ENCODE data around the gene ZNF724.
"Not testable (repeated sequence)": the region's sequence is repeated elsewhere in the genome, so short reads cannot be mapped to it uniquely, and the experiment has no call there.

Gene ZNF724

DNA sequence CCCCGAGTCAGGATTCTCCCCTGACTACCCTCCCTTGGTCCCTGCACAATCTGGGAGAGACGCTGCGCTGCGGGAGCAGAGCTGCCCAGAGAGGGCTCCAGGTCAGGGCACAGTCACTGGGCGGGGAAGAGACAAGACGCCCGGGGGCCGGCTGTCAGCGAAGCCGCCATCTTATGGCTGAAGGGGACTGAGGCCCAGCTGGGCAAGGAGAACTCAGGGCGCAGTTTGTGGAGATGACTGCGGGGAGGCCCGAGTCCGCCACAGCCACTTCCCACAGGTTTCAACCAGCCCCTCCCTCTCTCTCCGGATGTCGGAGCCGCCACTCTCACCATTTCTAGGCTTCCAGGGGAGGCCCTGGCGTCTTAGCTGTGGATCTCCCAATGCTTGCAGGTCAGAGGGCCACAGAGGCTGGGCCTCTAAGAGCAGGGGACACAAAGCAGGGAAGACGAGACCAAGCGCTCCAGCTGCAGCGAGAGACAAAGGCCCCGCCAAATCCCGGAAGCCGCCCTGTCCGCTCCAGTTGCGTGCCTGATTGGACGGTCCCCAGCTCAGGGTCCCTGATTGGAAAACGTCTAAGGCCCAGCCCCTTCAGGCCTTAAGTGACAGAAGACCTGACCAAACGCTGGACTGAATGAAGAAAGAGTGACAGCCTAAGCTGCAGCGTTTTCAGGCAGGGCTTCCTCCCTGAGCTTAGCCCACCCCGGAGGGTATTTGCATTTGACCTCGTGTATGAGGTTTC lies at the start of gene ZNF724:
TSS of gene ZNF724 (minus strand) at position 484 of the 739 bp plus-strand sequence. CDS start at position 332, 152 bp downstream.
- Histone ChIP-seq H3K27ac (ENCODE audit: low read depth, low read length) (peak within 1 kb of the TSS; percentile 87), H3K27me3 (ENCODE audit: control insufficient read depth, insufficient read depth, low read length) (no peaks in the 10 kb centered on the region), H3K4me3 (ENCODE audit: low read depth, low read length) (peak within 1 kb of the TSS; percentile 91), H3K4me1 (ENCODE audit: control insufficient read depth, insufficient read depth, low read length) (no peaks in the 10 kb centered on the region; the same call in 1 of the 2 replicates), H3K9ac (ENCODE audit: low read length) (peak within 1 kb of the TSS; percentile 98), H3K9me3 (ENCODE audit: control insufficient read depth, insufficient read depth, low read depth, low read length) (peaks cover 12% of the 10 kb centered on the region; the same call in 1 of the 2 replicates), H3K36me3 (ENCODE audit: control insufficient read depth, insufficient read depth, low read length) (peaks cover 38% of the 10 kb centered on the region)

DNA sequence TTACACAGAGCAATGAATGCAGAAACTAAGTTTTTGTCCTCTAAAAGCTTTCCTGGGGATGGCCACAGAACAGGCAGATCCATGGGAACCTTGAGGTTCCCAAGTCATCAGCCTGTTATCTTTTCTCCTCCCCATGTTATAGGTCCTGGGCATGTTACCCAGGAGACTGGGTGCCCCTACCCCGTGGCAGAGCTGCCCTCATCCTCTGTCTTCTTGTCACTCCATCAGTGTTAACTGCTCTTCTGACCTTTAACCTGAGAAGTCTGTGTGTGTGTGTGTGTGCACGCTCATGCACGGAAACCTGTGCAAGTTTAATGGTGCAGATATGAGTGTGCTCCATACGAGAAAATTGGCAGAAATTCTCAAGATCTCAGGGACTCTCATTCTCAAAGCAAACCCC lies 43.9 kb upstream of the ZNF724 start:
- H3K4me3 ChIP-seq (ENCODE audit: low read depth, low read length): no peak overlapping the region
- H3K36me3 ChIP-seq (ENCODE audit: control insufficient read depth, insufficient read depth, low read length): no peaks in the 10 kb centered on the region
- H3K9ac ChIP-seq (ENCODE audit: low read length): no peak overlapping the region
- no peak overlapping the region for H3K27ac ChIP-seq (ENCODE audit: low read depth, low read length)
- H3K9me3 ChIP-seq (ENCODE audit: control insufficient read depth, insufficient read depth, low read depth, low read length): peaks cover 25% of the 10 kb centered on the region; the same call in 1 of the 2 replicates
- H3K4me1 ChIP-seq (ENCODE audit: control insufficient read depth, insufficient read depth, low read length): no peaks in the 10 kb centered on the region
- H3K27me3 ChIP-seq (ENCODE audit: control insufficient read depth, insufficient read depth, low read length): no peaks in the 10 kb centered on the region

GRCh38 chr19:23289966-23290365 lies 39.8 kb upstream of the ZNF724 start:
- peaks cover 35% of the 10 kb centered on the region for H3K9me3 ChIP-seq (ENCODE audit: control insufficient read depth, insufficient read depth, low read depth, low read length)
- not testable (repeated sequence) for H3K4me1 ChIP-seq (ENCODE audit: control insufficient read depth, insufficient read depth, low read length)

DNA sequence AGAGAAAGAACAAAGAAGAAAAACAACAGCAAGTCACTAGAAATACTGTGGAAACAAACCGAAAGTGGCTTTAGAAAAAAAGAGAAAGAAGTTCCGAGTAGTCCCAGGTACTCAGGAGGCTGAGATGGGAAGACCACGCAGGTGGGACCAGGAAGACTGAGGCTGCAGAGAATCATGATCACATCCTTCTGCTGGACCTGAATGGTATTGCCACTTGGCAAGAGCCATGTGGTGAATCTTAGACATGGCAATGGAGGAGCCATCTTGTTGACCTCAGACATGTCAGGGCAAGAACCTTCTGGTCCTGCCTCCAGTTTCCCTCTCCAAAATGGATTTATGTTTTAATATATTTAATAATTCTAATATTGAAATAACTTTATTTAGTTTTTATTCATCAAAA lies 37.4 kb upstream of the ZNF724 start:
- Histone ChIP-seq H3K9me3 (ENCODE audit: control insufficient read depth, insufficient read depth, low read depth, low read length) (peaks cover 23% of the 10 kb centered on the region), H3K4me1 (ENCODE audit: control insufficient read depth, insufficient read depth, low read length) (no peaks in the 10 kb centered on the region), H3K27ac (ENCODE audit: low read depth, low read length) (no peak overlapping the region), H3K27me3 (ENCODE audit: control insufficient read depth, insufficient read depth, low read length) (no peaks in the 10 kb centered on the region), H3K4me3 (ENCODE audit: low read depth, low read length) (no peak overlapping the region), H3K9ac (ENCODE audit: low read length) (no peak overlapping the region), H3K36me3 (ENCODE audit: control insufficient read depth, insufficient read depth, low read length) (no peaks in the 10 kb centered on the region)

More at GRCh38 chr19:23289966-23290365, 39.8 kb upstream of the ZNF724 start:
- H3K4me3 ChIP-seq (ENCODE audit: low read depth, low read length); H3K27me3 ChIP-seq (ENCODE audit: control insufficient read depth, insufficient read depth, low read length); H3K36me3 ChIP-seq (ENCODE audit: control insufficient read depth, insufficient read depth, low read length); H3K27ac ChIP-seq (ENCODE audit: low read depth, low read length); H3K9ac ChIP-seq (ENCODE audit: low read length): not testable (repeated sequence)

GRCh38 chr19:23286477-23286876 lies 36.3 kb upstream of the ZNF724 start:
- H3K9ac ChIP-seq (ENCODE audit: low read length): no peak overlapping the region
- H3K27me3 ChIP-seq (ENCODE audit: control insufficient read depth, insufficient read depth, low read length): no peaks in the 10 kb centered on the region
- H3K4me1 ChIP-seq (ENCODE audit: control insufficient read depth, insufficient read depth, low read length): no peaks in the 10 kb centered on the region
- peaks cover 23% of the 10 kb centered on the region for H3K9me3 ChIP-seq (ENCODE audit: control insufficient read depth, insufficient read depth, low read depth, low read length)
- no peak overlapping the region for H3K4me3 ChIP-seq (ENCODE audit: low read depth, low read length)
- H3K36me3 ChIP-seq (ENCODE audit: control insufficient read depth, insufficient read depth, low read length): no peaks in the 10 kb centered on the region
- no peak overlapping the region for H3K27ac ChIP-seq (ENCODE audit: low read depth, low read length)

- no peaks in the 10 kb centered on the region for H3K4me1 ChIP-seq (ENCODE audit: control insufficient read depth, insufficient read depth, low read length)
- H3K4me3 ChIP-seq (ENCODE audit: low read depth, low read length): no peak overlapping the region
- no peak overlapping the region for H3K9ac ChIP-seq (ENCODE audit: low read length)
- no peaks in the 10 kb centered on the region for H3K27me3 ChIP-seq (ENCODE audit: control insufficient read depth, insufficient read depth, low read length)
- H3K9me3 ChIP-seq (ENCODE audit: control insufficient read depth, insufficient read depth, low read depth, low read length): peaks cover 23% of the 10 kb centered on the region
- H3K36me3 ChIP-seq (ENCODE audit: control insufficient read depth, insufficient read depth, low read length): no peaks in the 10 kb centered on the region
- no peak overlapping the region for H3K27ac ChIP-seq (ENCODE audit: low read depth, low read length)
Observed at GRCh38 chr19:23285948-23286347, 35.8 kb upstream of the ZNF724 start.

DNA sequence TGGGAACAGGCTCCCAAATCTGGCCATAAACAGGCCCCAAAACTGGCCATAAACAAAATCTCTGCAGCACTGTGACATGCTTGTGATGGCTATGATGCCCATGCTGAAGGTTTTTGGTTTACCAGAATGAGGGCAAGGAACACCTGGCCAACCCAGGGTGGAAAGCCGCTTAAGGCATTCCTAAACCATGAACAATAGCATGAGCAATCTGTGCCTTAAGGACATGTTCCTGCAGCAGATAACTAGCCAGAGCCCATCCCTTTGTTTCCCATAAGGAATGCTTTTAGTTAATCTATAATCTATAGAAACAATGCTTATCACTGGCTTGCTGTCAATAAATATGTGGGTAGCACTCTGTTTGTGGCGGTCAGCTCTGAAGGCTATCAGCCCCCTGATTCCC lies 35.1 kb upstream of the ZNF724 start:
- H3K36me3 ChIP-seq (ENCODE audit: control insufficient read depth, insufficient read depth, low read length); H3K27ac ChIP-seq (ENCODE audit: low read depth, low read length); H3K9ac ChIP-seq (ENCODE audit: low read length); H3K27me3 ChIP-seq (ENCODE audit: control insufficient read depth, insufficient read depth, low read length); H3K4me3 ChIP-seq (ENCODE audit: low read depth, low read length); H3K4me1 ChIP-seq (ENCODE audit: control insufficient read depth, insufficient read depth, low read length): not testable (repeated sequence)
- peaks cover 23% of the 10 kb centered on the region for H3K9me3 ChIP-seq (ENCODE audit: control insufficient read depth, insufficient read depth, low read depth, low read length)

GRCh38 chr19:23283925-23284324 lies 33.7 kb upstream of the ZNF724 start:
- no peaks in the 10 kb centered on the region for H3K27me3 ChIP-seq (ENCODE audit: control insufficient read depth, insufficient read depth, low read length)
- peaks cover 22% of the 10 kb centered on the region for H3K9me3 ChIP-seq (ENCODE audit: control insufficient read depth, insufficient read depth, low read depth, low read length)
- no peaks in the 10 kb centered on the region for H3K36me3 ChIP-seq (ENCODE audit: control insufficient read depth, insufficient read depth, low read length)
- no peak overlapping the region for H3K27ac ChIP-seq (ENCODE audit: low read depth, low read length)
- H3K4me1 ChIP-seq (ENCODE audit: control insufficient read depth, insufficient read depth, low read length): no peaks in the 10 kb centered on the region
- no peak overlapping the region for H3K9ac ChIP-seq (ENCODE audit: low read length)
- H3K4me3 ChIP-seq (ENCODE audit: low read depth, low read length): no peak overlapping the region

DNA sequence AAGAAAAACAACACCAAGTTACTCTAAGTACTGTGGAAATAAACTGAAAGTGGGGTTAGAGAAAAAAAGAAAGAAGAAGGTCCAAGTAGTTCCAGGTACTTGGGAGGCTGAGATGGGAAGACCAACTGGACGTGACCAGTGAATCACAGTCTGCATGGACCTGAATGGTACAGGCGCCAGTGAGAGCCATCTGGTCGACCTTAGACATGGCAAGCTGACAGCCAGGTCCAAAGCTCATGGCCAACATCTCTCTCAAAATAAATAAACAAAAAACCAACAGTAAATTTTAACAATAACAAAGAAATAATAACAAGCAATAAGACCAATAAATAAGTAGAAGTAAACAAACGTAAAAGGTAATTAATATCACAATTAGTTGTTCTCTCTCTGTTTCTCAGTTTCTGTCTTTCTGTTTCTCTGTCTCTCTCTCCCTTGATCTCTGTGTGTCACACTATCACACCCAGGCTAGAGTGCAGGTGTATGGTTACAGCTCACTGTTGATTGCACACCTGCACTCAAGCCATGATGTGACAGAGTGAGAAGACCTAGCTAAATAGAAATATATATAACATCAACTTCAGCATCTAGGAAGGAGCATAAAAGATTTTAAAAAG lies 31.6 kb upstream of the ZNF724 start:
- Histone ChIP-seq H3K9me3 (ENCODE audit: control insufficient read depth, insufficient read depth, low read depth, low read length) (peaks cover 8% of the 10 kb centered on the region; the same call in 1 of the 2 replicates), H3K27me3 (ENCODE audit: control insufficient read depth, insufficient read depth, low read length) (no peaks in the 10 kb centered on the region), H3K4me3 (ENCODE audit: low read depth, low read length) (no peak overlapping the region), H3K9ac (ENCODE audit: low read length) (no peak overlapping the region), H3K4me1 (ENCODE audit: control insufficient read depth, insufficient read depth, low read length) (no peaks in the 10 kb centered on the region), H3K36me3 (ENCODE audit: control insufficient read depth, insufficient read depth, low read length) (no peaks in the 10 kb centered on the region), H3K27ac (ENCODE audit: low read depth, low read length) (no peak overlapping the region)

GRCh38 chr19:23278118-23278517 lies 27.9 kb upstream of the ZNF724 start:
- H3K4me1 ChIP-seq (ENCODE audit: control insufficient read depth, insufficient read depth, low read length); H3K27me3 ChIP-seq (ENCODE audit: control insufficient read depth, insufficient read depth, low read length); H3K27ac ChIP-seq (ENCODE audit: low read depth, low read length); H3K4me3 ChIP-seq (ENCODE audit: low read depth, low read length); H3K36me3 ChIP-seq (ENCODE audit: control insufficient read depth, insufficient read depth, low read length); H3K9me3 ChIP-seq (ENCODE audit: control insufficient read depth, insufficient read depth, low read depth, low read length); H3K9ac ChIP-seq (ENCODE audit: low read length): not testable (repeated sequence)

DNA sequence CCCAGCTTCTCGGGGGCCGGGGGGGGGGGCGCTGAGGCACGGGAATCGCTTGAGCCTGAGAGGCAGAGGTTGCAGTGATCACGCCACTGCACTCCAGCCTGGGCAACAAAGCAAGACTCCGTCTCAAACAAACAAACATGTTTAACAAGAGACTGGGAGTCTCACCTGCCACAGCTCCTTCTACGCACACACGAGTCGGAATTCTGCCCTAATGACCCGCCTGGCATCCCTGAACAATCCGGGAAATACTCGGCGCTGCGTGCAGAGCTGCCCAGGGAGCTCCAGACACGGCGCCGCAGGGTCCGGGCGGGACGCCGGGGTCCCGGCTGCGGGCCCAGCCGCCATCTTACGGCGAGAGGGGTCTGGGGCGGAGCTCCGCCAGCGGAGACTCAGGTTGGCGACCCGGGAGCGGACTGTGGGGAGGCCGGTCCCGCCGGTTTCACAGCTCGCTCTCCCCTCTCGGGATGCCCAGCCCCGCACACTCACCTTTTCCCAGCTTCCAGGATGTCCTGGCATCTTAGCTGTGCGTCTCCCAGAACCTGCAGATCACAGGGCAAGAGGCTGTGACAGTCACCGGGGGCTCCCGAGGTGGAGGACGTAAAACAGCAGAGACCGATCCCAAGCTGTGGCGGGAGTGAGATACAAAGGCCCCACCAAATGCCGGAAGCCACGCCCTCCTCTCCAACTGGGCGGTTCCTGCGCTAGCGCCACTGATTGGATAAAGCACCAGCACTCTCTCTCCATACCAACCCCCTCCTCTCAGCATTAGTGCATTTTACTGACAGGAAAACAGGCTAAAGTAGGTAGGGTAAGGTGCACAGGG lies 23.6 kb upstream of the ZNF724 start:
- no peaks in the 10 kb centered on the region for H3K9me3 ChIP-seq (ENCODE audit: control insufficient read depth, insufficient read depth, low read depth, low read length)

More for the DNA sequence above, 23.6 kb upstream of the ZNF724 start:
- no peaks in the 10 kb centered on the region for H3K27me3 ChIP-seq (ENCODE audit: control insufficient read depth, insufficient read depth, low read length)
- H3K9ac ChIP-seq (ENCODE audit: low read length): peak overlapping the region; percentile 95
- peaks cover 25% of the 10 kb centered on the region for H3K36me3 ChIP-seq (ENCODE audit: control insufficient read depth, insufficient read depth, low read length)
- no peaks in the 10 kb centered on the region for H3K4me1 ChIP-seq (ENCODE audit: control insufficient read depth, insufficient read depth, low read length)
- peak overlapping the region; percentile 89 for H3K27ac ChIP-seq (ENCODE audit: low read depth, low read length)
- peak overlapping the region; percentile 97 for H3K4me3 ChIP-seq (ENCODE audit: low read depth, low read length)

Data from HUES6 (cell line).